ENCODE measurements around the gene DLG2.
"Not testable (repeated sequence)": the region's sequence is repeated elsewhere in the genome, so short reads cannot be mapped to it uniquely, and the experiment has no call there.

The DLG2 gene

GRCh38 chr11:84412862-84413261 is 1214.3 kb downstream of the DLG2 start:
- DNase-seq = no peak

GRCh38 chr11:84408946-84409411 is 1218.2 kb downstream of the DLG2 start:
- DNase-seq = no peak

GRCh38 chr11:84407091-84407490 is 1220.1 kb downstream of the DLG2 start:
- no peak for DNase-seq

- no peak for DNase-seq
Observed at GRCh38 chr11:84398017-84398626, 1229.0 kb downstream of the DLG2 start.

- DNase-seq = no peak
Observed at GRCh38 chr11:84396521-84396920, 1230.6 kb downstream of the DLG2 start.

- no peak for DNase-seq
Observed at GRCh38 chr11:84390441-84391078, 1236.6 kb downstream of the DLG2 start.

GRCh38 chr11:84389696-84390095 is 1237.4 kb downstream of the DLG2 start:
- no peak for DNase-seq

- peak; percentile 26 for DNase-seq
Observed at GRCh38 chr11:84384731-84385130, 1242.4 kb downstream of the DLG2 start.

- no peak for DNase-seq
Observed at GRCh38 chr11:84383576-84383975, 1243.6 kb downstream of the DLG2 start.

GRCh38 chr11:84381666-84382065 is 1245.5 kb downstream of the DLG2 start:
- no peak for DNase-seq

- DNase-seq = no peak
Observed at GRCh38 chr11:84372381-84372950, 1254.7 kb downstream of the DLG2 start.

- DNase-seq = no peak
Observed at GRCh38 chr11:84358034-84358433, 1269.1 kb downstream of the DLG2 start.

GRCh38 chr11:84355911-84356310 is 1271.2 kb downstream of the DLG2 start:
- no peak for DNase-seq

- DNase-seq = no peak
Observed at GRCh38 chr11:84345597-84345996, 1281.5 kb downstream of the DLG2 start.

GRCh38 chr11:84345027-84345426 is 1282.1 kb downstream of the DLG2 start:
- no peak for DNase-seq

- no peak for DNase-seq
Observed at GRCh38 chr11:84339796-84340195, 1287.3 kb downstream of the DLG2 start.

GRCh38 chr11:84333221-84333620 is 1293.9 kb downstream of the DLG2 start:
- no peak for DNase-seq

GRCh38 chr11:84322211-84322610 is 1304.9 kb downstream of the DLG2 start:
- DNase-seq = no peak

- no peak for DNase-seq
Observed at GRCh38 chr11:84319863-84320262, 1307.3 kb downstream of the DLG2 start.

GRCh38 chr11:84316866-84317555 is 1310.1 kb downstream of the DLG2 start:
- no peak for DNase-seq

- no peak for DNase-seq
Observed at GRCh38 chr11:84313830-84314359, 1313.2 kb downstream of the DLG2 start.

- no peak for DNase-seq
Observed at GRCh38 chr11:84310268-84310667, 1316.9 kb downstream of the DLG2 start.

- not testable (repeated sequence) for DNase-seq
Observed at GRCh38 chr11:84308491-84308890, 1318.7 kb downstream of the DLG2 start.

- DNase-seq = no peak
Observed at GRCh38 chr11:84300092-84300491, 1327.1 kb downstream of the DLG2 start.

Measured in inflammatory macrophage treated with lipopolysaccharide for 4 hours (primary cell).